UCSD-AML1 (cell line): ENCODE measurements around the gene PLPPR2.
"Not testable (repeated sequence)": the region's sequence is repeated elsewhere in the genome, so short reads cannot be mapped to it uniquely, and the experiment has no call there.

ENCODE experiments used
- DNase-seq: peaks from one replicate; lab custom pipeline; 2025; ENCODE audit not compliant: unreplicated experiment; lab: John Stamatoyannopoulos, UW

PLPPR2 gene

GRCh38 chr19:11397089-11397610, 41.9 kb downstream of the PLPPR2 start:
- no peak for DNase-seq

GRCh38 chr19:11399667-11400066, 44.4 kb downstream of the PLPPR2 start:
- DNase-seq, result no peak

GRCh38 chr19:11400798-11401197, 45.6 kb downstream of the PLPPR2 start:
- DNase-seq, result no peak

GRCh38 chr19:11401808-11402543, 46.7 kb downstream of the PLPPR2 start:
- no peak for DNase-seq

DNA sequence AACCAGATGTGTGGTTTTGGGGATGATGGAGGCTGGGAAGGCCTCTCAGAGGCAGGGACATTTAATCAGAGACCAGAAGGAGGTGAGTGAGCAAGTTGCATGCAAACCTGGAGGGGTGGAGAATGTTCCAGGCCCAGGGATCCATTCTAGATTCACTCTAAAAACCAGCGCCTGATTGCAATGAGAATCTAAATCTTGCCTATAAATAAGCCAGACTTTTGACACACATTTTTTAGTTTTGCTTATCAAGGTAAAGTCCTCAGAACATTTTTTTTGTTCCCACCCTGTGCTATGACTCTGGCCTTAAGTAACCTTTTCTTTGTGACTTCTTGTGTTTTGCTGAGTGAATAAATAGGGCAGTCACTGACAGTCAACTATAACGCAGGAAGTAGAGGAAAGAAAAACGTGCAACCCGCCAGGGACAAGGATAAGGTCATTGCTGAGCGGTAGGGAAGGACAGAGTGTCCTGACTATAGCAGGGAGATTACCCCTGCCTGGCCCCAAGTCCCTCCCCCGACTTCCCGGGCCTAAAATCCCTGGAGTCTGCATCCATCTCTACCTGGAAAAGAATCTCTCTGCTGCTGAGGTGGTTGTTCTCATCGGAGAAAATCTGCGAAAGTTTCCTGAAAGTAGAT, 49.5 kb downstream of the PLPPR2 start:
- no peak for DNase-seq

GRCh38 chr19:11405846-11406643, 50.8 kb downstream of the PLPPR2 start:
- no peak for DNase-seq

GRCh38 chr19:11406703-11407236, 51.5 kb downstream of the PLPPR2 start:
- DNase-seq, result not testable (repeated sequence)

DNA sequence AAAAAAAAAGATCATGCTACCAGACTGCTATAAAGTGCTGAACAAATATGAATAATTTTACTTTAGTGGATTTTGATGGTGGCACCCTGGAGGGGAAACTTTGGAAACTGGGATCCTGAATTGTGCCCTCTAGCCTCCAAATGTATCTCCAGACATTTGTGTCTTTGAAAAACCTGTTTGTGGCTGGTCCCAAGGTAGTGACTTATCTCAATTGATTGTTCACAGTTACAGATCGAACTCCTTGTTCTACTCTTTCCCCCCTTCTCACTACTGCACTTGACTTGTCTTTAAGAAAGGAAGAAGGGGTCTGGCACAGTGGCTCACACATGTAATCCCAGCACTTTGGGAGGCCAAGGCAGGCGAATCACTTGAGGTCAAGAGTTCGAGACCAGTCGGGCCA, 53.4 kb downstream of the PLPPR2 start:
- no peak for DNase-seq

GRCh38 chr19:11410682-11411081, 55.5 kb downstream of the PLPPR2 start:
- DNase-seq, result no peak

- no peak for DNase-seq
These were observed 59.3 kb downstream of the PLPPR2 start for GRCh38 chr19:11414544-11414943.
